HL-60 (cell line): ENCODE measurements around the gene TPCN2.

Experiments
- DNase-seq, 2 experiments: peaks; one replicate each; pipeline ENCODE4 v3.0.0-alpha.2; 2010 to 2020; ENCODE audit warnings: low read depth in 1 of 2, low spot score in 1 of 2
- H3K27ac ChIP-seq: fragments of 250-450 bp; sonication (Bioruptor Pico); replicated peaks from 2 replicates; pipeline ENCODE4 v1.5.1; 2020; ENCODE audit warnings: mild to moderate bottlenecking, moderate library complexity
- H3K27me3 ChIP-seq: fragments of 250-450 bp; sonication (Bioruptor Pico); 2 replicates; pipeline ENCODE4 v1.5.1; 2021; ENCODE audit warnings: mild to moderate bottlenecking, moderate library complexity; ENCODE audit not compliant: insufficient read depth, poor library complexity, severe bottlenecking
- H3K4me3 ChIP-seq: replicated peaks from 2 replicates; pipeline ENCODE4 v1.5.1; 2011; ENCODE audit warnings: mild to moderate bottlenecking, control low read depth, low read length; ENCODE audit not compliant: insufficient read depth
- GABPA ChIP-seq: IDR thresholded peaks from 2 replicates; pipeline ENCODE4 v1.6.1; 2012; ENCODE audit warnings: low read depth
- POLR2AphosphoS5 ChIP-seq: IDR thresholded peaks from 2 replicates; pipeline ENCODE4 v1.6.1; 2012; ENCODE audit warnings: low read depth
- SPI1 ChIP-seq: IDR thresholded peaks from 2 replicates; pipeline ENCODE4 v1.6.1; 2012; ENCODE audit warnings: low read depth, mild to moderate bottlenecking, borderline replicate concordance
- TF ChIP-seq, protein P1 (sequence below): IDR thresholded peaks from one replicate; pipeline ENCODE4 v1.5.1; 2011; ENCODE audit warnings: low read length, control low read depth, inconsistent platforms; ENCODE audit not compliant: insufficient read depth
- TF ChIP-seq, protein P2 (sequence below): IDR thresholded peaks from 2 replicates; pipeline ENCODE4 v1.6.1; 2012; ENCODE audit warnings: low read depth; ENCODE audit not compliant: insufficient replicate concordance

TPCN2 gene

GRCh38 chr11:69035150-69035945 is 13.4 kb upstream of the TPCN2 start:
- H3K4me3 ChIP-seq, result no peak overlapping the region
- no peaks in the 10 kb centered on the region for H3K27me3 ChIP-seq
- no peak overlapping the region for H3K27ac ChIP-seq
- TF ChIP-seq, protein P1, sequence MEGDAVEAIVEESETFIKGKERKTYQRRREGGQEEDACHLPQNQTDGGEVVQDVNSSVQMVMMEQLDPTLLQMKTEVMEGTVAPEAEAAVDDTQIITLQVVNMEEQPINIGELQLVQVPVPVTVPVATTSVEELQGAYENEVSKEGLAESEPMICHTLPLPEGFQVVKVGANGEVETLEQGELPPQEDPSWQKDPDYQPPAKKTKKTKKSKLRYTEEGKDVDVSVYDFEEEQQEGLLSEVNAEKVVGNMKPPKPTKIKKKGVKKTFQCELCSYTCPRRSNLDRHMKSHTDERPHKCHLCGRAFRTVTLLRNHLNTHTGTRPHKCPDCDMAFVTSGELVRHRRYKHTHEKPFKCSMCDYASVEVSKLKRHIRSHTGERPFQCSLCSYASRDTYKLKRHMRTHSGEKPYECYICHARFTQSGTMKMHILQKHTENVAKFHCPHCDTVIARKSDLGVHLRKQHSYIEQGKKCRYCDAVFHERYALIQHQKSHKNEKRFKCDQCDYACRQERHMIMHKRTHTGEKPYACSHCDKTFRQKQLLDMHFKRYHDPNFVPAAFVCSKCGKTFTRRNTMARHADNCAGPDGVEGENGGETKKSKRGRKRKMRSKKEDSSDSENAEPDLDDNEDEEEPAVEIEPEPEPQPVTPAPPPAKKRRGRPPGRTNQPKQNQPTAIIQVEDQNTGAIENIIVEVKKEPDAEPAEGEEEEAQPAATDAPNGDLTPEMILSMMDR, result no peak
- TF ChIP-seq, protein P2, sequence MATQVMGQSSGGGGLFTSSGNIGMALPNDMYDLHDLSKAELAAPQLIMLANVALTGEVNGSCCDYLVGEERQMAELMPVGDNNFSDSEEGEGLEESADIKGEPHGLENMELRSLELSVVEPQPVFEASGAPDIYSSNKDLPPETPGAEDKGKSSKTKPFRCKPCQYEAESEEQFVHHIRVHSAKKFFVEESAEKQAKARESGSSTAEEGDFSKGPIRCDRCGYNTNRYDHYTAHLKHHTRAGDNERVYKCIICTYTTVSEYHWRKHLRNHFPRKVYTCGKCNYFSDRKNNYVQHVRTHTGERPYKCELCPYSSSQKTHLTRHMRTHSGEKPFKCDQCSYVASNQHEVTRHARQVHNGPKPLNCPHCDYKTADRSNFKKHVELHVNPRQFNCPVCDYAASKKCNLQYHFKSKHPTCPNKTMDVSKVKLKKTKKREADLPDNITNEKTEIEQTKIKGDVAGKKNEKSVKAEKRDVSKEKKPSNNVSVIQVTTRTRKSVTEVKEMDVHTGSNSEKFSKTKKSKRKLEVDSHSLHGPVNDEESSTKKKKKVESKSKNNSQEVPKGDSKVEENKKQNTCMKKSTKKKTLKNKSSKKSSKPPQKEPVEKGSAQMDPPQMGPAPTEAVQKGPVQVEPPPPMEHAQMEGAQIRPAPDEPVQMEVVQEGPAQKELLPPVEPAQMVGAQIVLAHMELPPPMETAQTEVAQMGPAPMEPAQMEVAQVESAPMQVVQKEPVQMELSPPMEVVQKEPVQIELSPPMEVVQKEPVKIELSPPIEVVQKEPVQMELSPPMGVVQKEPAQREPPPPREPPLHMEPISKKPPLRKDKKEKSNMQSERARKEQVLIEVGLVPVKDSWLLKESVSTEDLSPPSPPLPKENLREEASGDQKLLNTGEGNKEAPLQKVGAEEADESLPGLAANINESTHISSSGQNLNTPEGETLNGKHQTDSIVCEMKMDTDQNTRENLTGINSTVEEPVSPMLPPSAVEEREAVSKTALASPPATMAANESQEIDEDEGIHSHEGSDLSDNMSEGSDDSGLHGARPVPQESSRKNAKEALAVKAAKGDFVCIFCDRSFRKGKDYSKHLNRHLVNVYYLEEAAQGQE, result no peak
- no peak for TF ChIP-seq SPI1
- TF ChIP-seq GABPA, result no peak
- TF ChIP-seq POLR2AphosphoS5, result no peak
- no peak for DNase-seq

DNA sequence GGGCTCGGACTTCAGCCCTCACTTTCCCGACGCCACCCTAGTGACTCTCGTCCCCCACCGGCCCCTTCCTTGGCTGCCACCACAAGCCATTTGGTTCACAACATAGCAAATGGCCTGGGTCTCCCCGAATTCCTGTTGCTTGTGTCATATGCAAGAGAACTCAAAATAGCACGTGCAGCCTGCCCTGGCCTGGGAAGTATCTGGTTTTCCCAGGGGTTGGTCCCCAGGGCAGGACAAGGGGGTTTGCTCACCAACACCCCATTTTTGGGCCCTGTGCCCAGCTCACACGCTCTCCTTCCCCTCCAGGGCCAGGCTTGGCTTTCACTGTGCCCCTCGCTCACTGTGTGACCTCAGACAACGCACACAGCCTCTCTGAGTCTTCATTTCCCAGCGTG is 12.8 kb upstream of the TPCN2 start:
- Histone ChIP-seq H3K4me3 (no peak overlapping the region), H3K27ac (no peak overlapping the region), H3K27me3 (no peaks in the 10 kb centered on the region)
- no peak for DNase-seq
- TF ChIP-seq POLR2AphosphoS5 (no peak), GABPA (no peak), SPI1 (no peak)
- TF ChIP-seq, protein P1, result no peak
- TF ChIP-seq, protein P2, result no peak

- TF ChIP-seq POLR2AphosphoS5 (no peak), SPI1 (no peak), GABPA (no peak)
- TF ChIP-seq, protein P2, result no peak
- no peaks in the 10 kb centered on the region for H3K27me3 ChIP-seq
- no peak overlapping the region for H3K4me3 ChIP-seq
- no peak overlapping the region for H3K27ac ChIP-seq
- DNase-seq, result no peak
Observed at GRCh38 chr11:69037074-69037473, 11.7 kb upstream of the TPCN2 start.
